AG09319 (cell line): ENCODE data around the gene EPB41L2.

ENCODE experiments used
- DNase-seq: peaks from one replicate; pipeline ENCODE4 v3.0.0-alpha.2; 2010; ENCODE audit warnings: low read depth; ENCODE audit errors: extremely low read depth
- CTCF ChIP-seq: IDR thresholded peaks from 2 replicates; pipeline ENCODE4 v1.5.1; 2011; ENCODE audit warnings: low read depth, mild to moderate bottlenecking, inconsistent platforms, low read length, moderate library complexity

Gene EPB41L2

GRCh38 chr6:131068165-131068564, 5.1 kb upstream of the EPB41L2 start:
- TF ChIP-seq CTCF = no peak
- no peak for DNase-seq

GRCh38 chr6:131067521-131067920, 4.5 kb upstream of the EPB41L2 start:
- DNase-seq = no peak
- no peak for TF ChIP-seq CTCF

- DNase-seq = no peak
- no peak for TF ChIP-seq CTCF
Observed at GRCh38 chr6:131065824-131066171, 2.8 kb upstream of the EPB41L2 start.

- DNase-seq = no peak
- TF ChIP-seq CTCF = no peak
Observed at GRCh38 chr6:131065112-131065823, 2.2 kb upstream of the EPB41L2 start.

GRCh38 chr6:131063764-131064272, 773 bp upstream of the EPB41L2 start:
- TF ChIP-seq CTCF = no peak
- DNase-seq = no peak

- DNase-seq = no peak
- TF ChIP-seq CTCF = no peak; the same call in 1 of the 2 replicates
Observed at GRCh38 chr6:131062241-131063027, 611 bp downstream of the EPB41L2 start.

- TF ChIP-seq CTCF = no peak
- DNase-seq = no peak
Observed at GRCh38 chr6:131061751-131062119, 1.3 kb downstream of the EPB41L2 start.
